SKM-1 treated with dmso at 0.1 percent for 144 hours (cell line): Measurements from ENCODE around the gene ATRX.
"Not testable (repeated sequence)": the region's sequence is repeated elsewhere in the genome, so short reads cannot be mapped to it uniquely, and the experiment has no call there.

Source experiments
- DNase-seq: peaks from one replicate; lab custom pipeline; 2025; ENCODE audit not compliant: unreplicated experiment; lab: John Stamatoyannopoulos, UW

Gene ATRX

DNA sequence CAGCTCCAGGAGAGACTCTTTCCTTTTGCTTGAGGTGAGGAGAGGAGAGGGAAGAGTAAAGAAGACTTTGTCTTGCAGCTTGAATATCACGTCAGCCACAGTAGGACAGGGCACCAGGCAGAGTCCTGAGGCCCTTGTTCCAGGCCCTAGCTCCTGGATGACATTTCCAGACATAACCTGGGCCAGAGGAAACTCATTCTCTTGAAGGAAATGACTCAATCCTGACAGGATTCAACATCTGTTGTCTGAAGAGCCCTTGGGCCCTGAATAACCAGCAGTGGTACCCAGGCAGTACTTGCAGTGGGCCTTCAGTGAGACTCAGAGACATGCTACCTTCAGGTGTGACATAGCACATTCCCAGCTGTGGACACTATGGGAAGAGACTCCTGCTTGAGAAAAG lies 276.0 kb downstream of the ATRX start:
- no peak for DNase-seq

DNA sequence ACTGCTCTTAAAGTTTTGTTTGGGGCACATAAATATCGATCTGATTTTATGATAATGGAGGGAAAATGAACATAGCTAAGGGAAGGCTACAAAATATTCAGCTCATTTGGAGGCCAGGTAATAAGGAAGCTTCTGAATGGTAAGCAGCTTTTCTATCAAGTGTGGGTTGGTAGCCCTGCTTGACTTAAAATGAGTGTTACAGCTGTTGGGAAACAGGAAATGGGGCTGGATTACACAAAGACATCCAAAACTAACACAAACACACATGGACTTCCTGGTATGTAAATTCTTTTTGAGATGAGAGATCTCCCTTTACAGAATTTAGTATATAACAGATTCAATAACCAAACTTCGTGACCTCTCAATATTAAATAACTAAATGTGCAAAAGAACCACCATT lies 280.8 kb downstream of the ATRX start:
- peak; percentile 39 for DNase-seq

DNA sequence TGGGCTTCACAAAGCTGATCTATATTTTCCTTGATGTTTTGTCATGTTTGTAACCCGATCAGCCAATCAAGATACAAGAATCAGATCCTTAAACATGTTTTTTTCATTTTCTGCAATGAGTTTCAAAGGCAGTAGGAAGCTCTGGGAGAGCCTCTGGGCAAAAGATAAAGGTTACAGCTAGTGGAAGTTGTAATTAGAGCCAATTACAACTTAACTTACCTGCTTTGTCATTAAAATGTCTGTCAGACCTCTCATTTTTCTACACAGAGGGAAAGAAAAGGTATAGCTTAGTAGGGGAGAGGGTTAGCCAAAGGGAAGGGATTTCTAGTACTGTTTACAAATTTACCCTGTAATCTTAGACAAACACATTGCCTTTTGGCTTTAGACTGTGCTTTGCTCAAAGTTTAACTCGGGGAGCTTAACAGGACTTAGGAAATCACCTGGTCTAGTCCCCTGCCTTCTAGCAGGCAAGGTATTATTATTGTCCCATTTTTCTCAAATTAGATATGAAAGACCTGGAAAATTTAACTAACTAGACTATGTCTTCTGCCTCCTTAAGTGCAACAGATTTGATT lies 283.0 kb downstream of the ATRX start:
- DNase-seq, result no peak

DNA sequence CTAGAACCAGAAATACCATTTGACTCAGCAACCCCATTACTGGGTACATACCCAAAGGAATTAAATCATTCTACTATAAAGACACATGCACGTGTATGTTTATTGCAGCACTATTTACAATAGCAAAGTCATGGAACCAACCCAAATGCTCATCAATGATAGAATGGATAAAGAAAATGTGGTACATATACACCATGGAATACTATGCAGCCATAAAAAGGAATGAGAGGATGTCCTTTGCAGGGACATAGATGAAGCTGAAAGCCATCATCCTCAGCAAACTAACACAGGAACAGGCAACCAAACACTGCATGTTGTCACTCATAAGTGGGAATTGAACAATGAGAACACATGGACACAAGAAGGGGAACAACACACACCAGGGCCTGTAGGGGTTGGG lies 285.9 kb downstream of the ATRX start:
- not testable (repeated sequence) for DNase-seq

DNA sequence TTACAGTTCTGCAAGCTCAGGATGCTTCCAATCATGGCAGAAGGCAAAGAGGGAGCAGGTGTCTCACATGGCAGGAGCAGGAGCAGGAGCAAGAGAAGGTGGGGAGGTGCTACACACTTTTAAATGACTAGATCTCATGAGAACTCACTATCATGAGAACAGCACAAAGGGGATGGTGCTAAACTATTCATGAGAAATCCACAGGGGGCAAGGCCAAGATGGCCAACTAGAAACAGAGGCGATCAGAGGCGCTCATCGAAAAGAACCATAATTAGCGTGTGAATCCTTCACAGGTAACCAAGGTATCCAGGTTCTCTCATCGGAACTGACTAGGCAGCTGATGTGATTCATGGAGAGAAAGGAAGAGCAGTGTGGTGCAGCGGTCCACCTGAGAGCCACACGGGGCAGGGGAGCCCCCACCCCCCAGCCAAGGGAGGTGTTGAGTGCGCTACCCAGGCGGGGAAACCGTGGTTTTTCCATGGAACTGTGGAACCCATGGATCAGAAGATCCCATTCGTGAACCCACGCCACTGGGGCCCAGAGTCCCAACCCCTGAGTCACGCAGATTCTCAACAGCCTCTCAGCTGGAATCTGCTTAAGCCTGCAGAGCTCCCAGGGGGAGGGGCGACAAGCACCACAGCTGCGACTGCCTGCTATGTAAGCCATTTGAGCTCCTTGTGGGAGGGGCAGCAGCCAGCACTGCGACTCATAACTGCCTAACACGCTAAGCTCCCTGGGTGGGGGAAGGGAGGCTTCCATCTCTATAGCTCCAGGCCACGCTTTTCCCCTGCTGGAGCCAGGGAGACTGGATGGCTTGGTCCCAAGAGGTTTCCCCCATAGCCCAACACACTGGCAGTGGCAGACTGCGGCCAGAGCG lies 292.1 kb downstream of the ATRX start:
- no peak for DNase-seq

DNA sequence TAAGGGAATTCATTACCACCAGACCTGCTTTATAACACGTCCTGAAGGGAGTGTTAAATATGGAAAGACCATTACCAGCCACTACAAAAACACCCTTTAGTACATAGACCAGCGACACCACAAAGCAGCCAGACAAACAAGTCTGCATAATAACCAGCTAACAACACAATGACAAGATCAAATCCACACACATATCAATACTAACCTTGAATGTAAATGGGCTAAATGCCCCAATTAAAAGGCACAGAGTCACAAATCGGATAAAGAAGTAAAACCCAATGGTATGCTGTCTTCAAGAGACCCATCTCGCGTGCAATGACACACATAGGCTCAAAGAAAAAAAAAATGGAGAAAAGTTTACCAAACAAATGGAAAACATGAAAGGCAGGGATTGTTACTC lies 302.0 kb downstream of the ATRX start:
- DNase-seq, result no peak

DNA sequence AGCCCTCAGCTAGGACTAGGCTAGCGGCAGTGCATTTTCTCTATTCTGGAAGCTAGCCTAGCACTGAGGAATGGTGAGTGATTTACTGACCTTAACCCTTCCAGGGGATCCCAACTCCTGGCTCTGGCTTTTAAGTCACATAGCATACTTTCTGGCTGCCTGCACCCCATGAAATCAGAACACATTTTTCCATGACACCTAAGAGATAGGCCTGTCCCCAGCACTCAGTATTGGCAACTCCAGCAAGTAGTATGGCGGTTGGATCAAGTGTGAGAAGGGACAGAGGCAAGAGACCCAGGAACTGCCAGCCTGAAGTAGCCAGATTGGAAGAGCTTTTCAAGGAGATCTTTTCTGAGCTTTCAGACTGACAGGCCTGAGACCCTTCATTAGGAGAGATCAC lies 330.6 kb downstream of the ATRX start:
- DNase-seq, result no peak
